NT2/D1 (cell line): ENCODE measurements around the gene CORO2A.

Experiments used
- DNase-seq: peaks from one replicate; pipeline ENCODE4 v3.0.0-alpha.2; 2011; ENCODE audit warnings: low read depth, low spot score
- H3K27me3 ChIP-seq: 2 replicates; pipeline ENCODE4 v1.6.0; 2011; ENCODE audit warnings: mild to moderate bottlenecking; ENCODE audit not compliant: insufficient read length, insufficient read depth
- H3K36me3 ChIP-seq: 2 replicates; pipeline ENCODE4 v1.6.1; 2011; ENCODE audit warnings: mild to moderate bottlenecking, low read length, mixed read lengths; ENCODE audit not compliant: insufficient read depth, insufficient read length
- H3K4me1 ChIP-seq: 2 replicates; pipeline ENCODE4 v1.5.1; 2011; ENCODE audit not compliant: insufficient read depth, insufficient read length
- H3K4me3 ChIP-seq: 2 replicates; pipeline ENCODE4 v1.5.1; 2011; ENCODE audit warnings: low read depth; ENCODE audit not compliant: insufficient read length
- H3K9ac ChIP-seq: 2 replicates; pipeline ENCODE4 v1.6.0; 2011; ENCODE audit warnings: low read depth; ENCODE audit not compliant: insufficient read length
- H3K9me3 ChIP-seq: 2 replicates; pipeline ENCODE4 v1.5.1; 2011; ENCODE audit warnings: mild to moderate bottlenecking, low read length; ENCODE audit not compliant: insufficient read depth
- SUZ12 ChIP-seq: IDR thresholded peaks from 2 replicates; pipeline ENCODE4 v1.6.1; 2011; ENCODE audit not compliant: insufficient read length, insufficient read depth; ENCODE audit errors: extremely low read depth
- YY1 ChIP-seq: IDR thresholded peaks from 2 replicates; pipeline ENCODE4 v1.6.1; 2011; ENCODE audit not compliant: insufficient read length, insufficient read depth
- ZNF274 ChIP-seq: IDR thresholded peaks from 2 replicates; pipeline ENCODE4 v1.6.1; 2011; ENCODE audit warnings: mild to moderate bottlenecking, low read depth, low read length

CORO2A gene

DNA sequence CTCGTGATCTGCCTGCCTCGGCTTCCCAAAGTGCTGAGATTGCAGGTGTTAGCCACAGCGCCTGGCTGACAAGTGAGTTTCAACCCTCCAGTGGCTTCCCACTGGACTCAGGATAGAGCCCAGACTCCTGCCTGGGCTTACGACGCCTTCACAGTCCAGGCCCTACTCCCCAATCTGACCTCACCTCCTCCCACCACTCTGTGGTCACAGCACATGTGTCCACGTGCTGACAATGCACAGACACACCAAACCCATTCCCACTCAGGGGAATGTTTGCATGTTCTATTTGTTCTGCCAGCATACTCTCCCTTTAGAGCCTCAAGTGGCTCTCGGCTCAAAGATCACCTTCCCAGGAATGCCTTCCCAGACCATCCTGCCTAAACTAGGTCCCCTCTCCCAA lies 42.3 kb downstream of the CORO2A start:
- Histone ChIP-seq H3K4me1 (peaks cover 5% of the 10 kb centered on the region), H3K4me3 (no peak overlapping the region), H3K36me3 (peaks cover 14% of the 10 kb centered on the region), H3K9me3 (no peaks in the 10 kb centered on the region), H3K27me3 (no peaks in the 10 kb centered on the region), H3K9ac (no peak overlapping the region)
- DNase-seq = no peak
- TF ChIP-seq YY1 = no peak
- TF ChIP-seq ZNF274 = no peak
- no peak for TF ChIP-seq SUZ12

GRCh38 chr9:98149422-98149821 lies 43.0 kb downstream of the CORO2A start:
- Histone ChIP-seq H3K9ac (no peak overlapping the region), H3K27me3 (no peaks in the 10 kb centered on the region), H3K9me3 (no peaks in the 10 kb centered on the region), H3K4me1 (peaks cover 5% of the 10 kb centered on the region), H3K36me3 (peaks cover 16% of the 10 kb centered on the region), H3K4me3 (no peak overlapping the region)
- no peak for TF ChIP-seq ZNF274
- TF ChIP-seq SUZ12 = no peak
- no peak for TF ChIP-seq YY1
- DNase-seq = no peak

DNA sequence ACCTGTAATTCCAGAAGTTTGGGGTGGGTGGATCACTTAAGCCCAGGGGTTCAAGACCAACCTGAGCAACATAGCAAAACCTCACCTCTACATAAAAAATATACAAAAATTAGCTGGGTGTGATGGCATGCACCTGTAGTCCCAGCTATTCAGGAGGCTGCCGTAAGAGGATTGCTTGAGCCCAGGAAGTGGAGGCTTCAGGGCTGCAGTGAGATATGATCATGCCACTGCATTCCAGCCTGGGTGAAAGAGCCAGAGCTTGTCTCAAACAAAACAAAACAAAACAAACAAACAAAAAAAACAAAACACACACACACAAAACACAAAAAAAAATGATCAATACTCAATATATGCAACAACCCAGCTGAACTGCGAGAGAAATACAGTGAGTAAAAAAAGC lies 44.0 kb downstream of the CORO2A start:
- TF ChIP-seq SUZ12 (no peak), ZNF274 (no peak), YY1 (no peak)
- Histone ChIP-seq H3K9me3 (no peaks in the 10 kb centered on the region), H3K36me3 (peaks cover 19% of the 10 kb centered on the region), H3K4me1 (peaks cover 5% of the 10 kb centered on the region), H3K9ac (no peak overlapping the region), H3K27me3 (no peaks in the 10 kb centered on the region), H3K4me3 (no peak overlapping the region)
- DNase-seq = no peak

DNA sequence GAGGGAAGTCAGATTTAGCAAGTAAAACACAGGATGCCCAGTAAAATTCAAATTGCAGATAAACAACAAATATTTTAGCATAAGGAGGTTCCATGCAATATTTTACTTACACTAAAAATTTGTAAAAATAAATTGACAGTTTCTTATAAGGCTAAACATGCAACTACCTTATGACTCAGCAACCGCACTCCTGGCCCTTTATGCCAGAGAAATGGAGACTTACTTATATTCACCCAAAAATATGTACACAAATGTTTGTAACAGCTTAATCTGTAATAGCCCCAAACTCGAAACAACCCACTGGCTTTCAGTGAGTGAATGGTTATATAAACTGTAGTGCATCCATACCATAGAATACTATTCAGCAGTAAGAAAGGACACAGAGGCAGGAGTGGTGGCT lies 44.9 kb downstream of the CORO2A start:
- H3K9ac ChIP-seq = no peak overlapping the region
- peaks cover 19% of the 10 kb centered on the region for H3K36me3 ChIP-seq
- no peak overlapping the region for H3K4me3 ChIP-seq
- no peaks in the 10 kb centered on the region for H3K9me3 ChIP-seq
- TF ChIP-seq ZNF274 (no peak), SUZ12 (no peak)
- H3K4me1 ChIP-seq = peaks cover 5% of the 10 kb centered on the region
- H3K27me3 ChIP-seq = no peaks in the 10 kb centered on the region
- DNase-seq = no peak

- H3K4me1 ChIP-seq = peaks cover 8% of the 10 kb centered on the region
- no peaks in the 10 kb centered on the region for H3K9me3 ChIP-seq
- H3K4me3 ChIP-seq = no peak overlapping the region
- H3K9ac ChIP-seq = peak overlapping the region; percentile 61
- DNase-seq = peak; percentile 52
- peaks cover 16% of the 10 kb centered on the region for H3K36me3 ChIP-seq
- TF ChIP-seq SUZ12 (no peak), YY1 (no peak), ZNF274 (no peak)
- no peaks in the 10 kb centered on the region for H3K27me3 ChIP-seq
Measured at GRCh38 chr9:98146101-98146991, 46.1 kb downstream of the CORO2A start.

- no peak for DNase-seq
- Histone ChIP-seq H3K9ac (no peak overlapping the region), H3K4me1 (peaks cover 8% of the 10 kb centered on the region), H3K36me3 (peaks cover 16% of the 10 kb centered on the region), H3K9me3 (no peaks in the 10 kb centered on the region), H3K4me3 (no peak overlapping the region), H3K27me3 (no peaks in the 10 kb centered on the region)
- TF ChIP-seq SUZ12 (no peak), YY1 (no peak), ZNF274 (no peak)
Measured at GRCh38 chr9:98144631-98145030, 47.8 kb downstream of the CORO2A start.

DNA sequence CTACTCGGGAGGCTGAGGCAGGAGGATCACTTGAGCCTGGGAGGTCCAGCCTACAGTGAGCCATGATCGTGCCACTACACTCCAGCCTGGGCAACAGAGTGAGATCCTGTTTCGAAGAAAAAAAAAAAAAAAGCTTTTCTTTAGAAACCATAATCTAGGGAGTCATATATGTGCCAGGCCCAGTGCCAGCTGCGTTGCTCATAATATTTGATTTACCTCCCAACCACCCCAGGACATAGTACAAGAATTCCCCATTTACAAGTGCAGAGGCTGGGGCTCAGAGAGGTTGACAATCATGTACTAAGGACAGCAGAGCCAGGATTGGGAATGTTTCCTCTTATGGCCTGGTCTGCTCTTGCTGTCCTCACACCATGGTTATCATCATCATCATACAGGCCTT lies 48.4 kb downstream of the CORO2A start:
- DNase-seq = no peak
- no peak for TF ChIP-seq YY1
- no peak for TF ChIP-seq SUZ12
- TF ChIP-seq ZNF274 = no peak

More for the DNA sequence above, 48.4 kb downstream of the CORO2A start:
- Histone ChIP-seq H3K9me3 (no peaks in the 10 kb centered on the region), H3K36me3 (peaks cover 14% of the 10 kb centered on the region), H3K9ac (no peak overlapping the region), H3K4me1 (peaks cover 8% of the 10 kb centered on the region), H3K27me3 (no peaks in the 10 kb centered on the region), H3K4me3 (no peak overlapping the region)
